Measurements from ENCODE around the gene LRCOL1.

GRCh38 chr12:132638541-132639408 is 28.4 kb upstream of the LRCOL1 start:
- TF ChIP-seq, protein P1, sequence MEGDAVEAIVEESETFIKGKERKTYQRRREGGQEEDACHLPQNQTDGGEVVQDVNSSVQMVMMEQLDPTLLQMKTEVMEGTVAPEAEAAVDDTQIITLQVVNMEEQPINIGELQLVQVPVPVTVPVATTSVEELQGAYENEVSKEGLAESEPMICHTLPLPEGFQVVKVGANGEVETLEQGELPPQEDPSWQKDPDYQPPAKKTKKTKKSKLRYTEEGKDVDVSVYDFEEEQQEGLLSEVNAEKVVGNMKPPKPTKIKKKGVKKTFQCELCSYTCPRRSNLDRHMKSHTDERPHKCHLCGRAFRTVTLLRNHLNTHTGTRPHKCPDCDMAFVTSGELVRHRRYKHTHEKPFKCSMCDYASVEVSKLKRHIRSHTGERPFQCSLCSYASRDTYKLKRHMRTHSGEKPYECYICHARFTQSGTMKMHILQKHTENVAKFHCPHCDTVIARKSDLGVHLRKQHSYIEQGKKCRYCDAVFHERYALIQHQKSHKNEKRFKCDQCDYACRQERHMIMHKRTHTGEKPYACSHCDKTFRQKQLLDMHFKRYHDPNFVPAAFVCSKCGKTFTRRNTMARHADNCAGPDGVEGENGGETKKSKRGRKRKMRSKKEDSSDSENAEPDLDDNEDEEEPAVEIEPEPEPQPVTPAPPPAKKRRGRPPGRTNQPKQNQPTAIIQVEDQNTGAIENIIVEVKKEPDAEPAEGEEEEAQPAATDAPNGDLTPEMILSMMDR (IDR thresholded peaks at IDR 0.05), result peak in 2 of 3 experiments; percentile 58 to 63
- TF ChIP-seq POLR2A (IDR thresholded peaks at IDR 0.05), result no peak
